Measurements from ENCODE around the gene NOP14. TPM values are rescaled to one million over a fixed set of nuclear protein-coding genes. Genes with fewer than 3 reads are reported as not detected.
A peak's percentile ranks its signal among the peaks of the same experiment; 100 is the strongest.

NOP14 gene
- total RNA-seq, result 10 to 100 TPM in 1 of 2 donors, 1 to 10 TPM in 1; 6.6 to 21.0 TPM

GRCh38 chr4:2963175-2963965 lies at the start of gene NOP14, which contains the start of gene GRK4:
NOP14 (minus strand) TSS chr4:2963406; CDS start chr4:2963319, 87 bp downstream.
GRK4 (plus strand) TSS chr4:2963571; CDS start chr4:2964071, 500 bp downstream.
- peak within 1 kb of the TSS; percentile 95 for H3K4me3 ChIP-seq
- TF ChIP-seq, protein P1, sequence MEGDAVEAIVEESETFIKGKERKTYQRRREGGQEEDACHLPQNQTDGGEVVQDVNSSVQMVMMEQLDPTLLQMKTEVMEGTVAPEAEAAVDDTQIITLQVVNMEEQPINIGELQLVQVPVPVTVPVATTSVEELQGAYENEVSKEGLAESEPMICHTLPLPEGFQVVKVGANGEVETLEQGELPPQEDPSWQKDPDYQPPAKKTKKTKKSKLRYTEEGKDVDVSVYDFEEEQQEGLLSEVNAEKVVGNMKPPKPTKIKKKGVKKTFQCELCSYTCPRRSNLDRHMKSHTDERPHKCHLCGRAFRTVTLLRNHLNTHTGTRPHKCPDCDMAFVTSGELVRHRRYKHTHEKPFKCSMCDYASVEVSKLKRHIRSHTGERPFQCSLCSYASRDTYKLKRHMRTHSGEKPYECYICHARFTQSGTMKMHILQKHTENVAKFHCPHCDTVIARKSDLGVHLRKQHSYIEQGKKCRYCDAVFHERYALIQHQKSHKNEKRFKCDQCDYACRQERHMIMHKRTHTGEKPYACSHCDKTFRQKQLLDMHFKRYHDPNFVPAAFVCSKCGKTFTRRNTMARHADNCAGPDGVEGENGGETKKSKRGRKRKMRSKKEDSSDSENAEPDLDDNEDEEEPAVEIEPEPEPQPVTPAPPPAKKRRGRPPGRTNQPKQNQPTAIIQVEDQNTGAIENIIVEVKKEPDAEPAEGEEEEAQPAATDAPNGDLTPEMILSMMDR (IDR thresholded peaks at IDR 0.05), result no peak
- DNase-seq (ENCODE audit: low spot score) (peak; percentile 88), ATAC-seq (ENCODE audit: insufficient number of reproducible peaks, low FRiP score, low read depth) (peak; percentile 93)
- peaks cover 15 to 34% of the 10 kb centered on the region in 2 donors for H3K4me1 ChIP-seq (ENCODE audit: control insufficient read depth in 1 of 2, low read depth in 2 of 2)
- no peaks in the 10 kb centered on the region for H3K9me3 ChIP-seq
- H3K27ac ChIP-seq, result peak within 1 kb of the TSS; percentile 66 to 84
- H3K36me3 ChIP-seq, result no peaks in the 10 kb centered on the region
- H3K27me3 ChIP-seq (replicated peaks; ENCODE audit: insufficient read depth), result no peaks in the 10 kb centered on the region

- H3K9me3 ChIP-seq, result no peaks in the 10 kb centered on the region
- H3K27me3 ChIP-seq (replicated peaks; ENCODE audit: insufficient read depth), result no peaks in the 10 kb centered on the region
- DNase-seq (ENCODE audit: low spot score), result no peak
- no peaks in the 10 kb centered on the region for H3K36me3 ChIP-seq
- ATAC-seq (ENCODE audit: insufficient number of reproducible peaks, low FRiP score, low read depth), result no peak
- peaks cover 6 to 11% of the 10 kb centered on the region in 2 donors for H3K4me1 ChIP-seq (ENCODE audit: control insufficient read depth in 1 of 2, low read depth in 2 of 2)
- peak overlapping the region in 1 of 2 donors; percentile 50 for H3K27ac ChIP-seq
- H3K4me3 ChIP-seq, result no peak overlapping the region
- TF ChIP-seq, protein P1 (IDR thresholded peaks at IDR 0.05), result no peak
Measured at GRCh38 chr4:3011456-3012220, 48.4 kb upstream of the NOP14 start.

GRCh38 chr4:3010998-3011397 lies 47.8 kb upstream of the NOP14 start:
- Histone ChIP-seq H3K27ac (peak overlapping the region in 1 of 2 donors; percentile 50), H3K27me3 (replicated peaks; ENCODE audit: insufficient read depth) (no peaks in the 10 kb centered on the region), H3K9me3 (no peaks in the 10 kb centered on the region), H3K36me3 (no peaks in the 10 kb centered on the region), H3K4me1 (ENCODE audit: control insufficient read depth in 1 of 2, low read depth in 2 of 2) (peaks cover 6 to 11% of the 10 kb centered on the region in 2 donors), H3K4me3 (no peak overlapping the region)
- DNase-seq (ENCODE audit: low spot score), result no peak
- peak; percentile 68 for ATAC-seq (ENCODE audit: insufficient number of reproducible peaks, low FRiP score, low read depth)
- TF ChIP-seq, protein P1 (IDR thresholded peaks at IDR 0.05), result no peak

- Histone ChIP-seq H3K27ac (peak overlapping the region in 1 of 2 donors; percentile 50), H3K4me1 (ENCODE audit: control insufficient read depth in 1 of 2, low read depth in 2 of 2) (peaks cover 6 to 11% of the 10 kb centered on the region in 2 donors), H3K4me3 (no peak overlapping the region), H3K36me3 (no peaks in the 10 kb centered on the region), H3K9me3 (no peaks in the 10 kb centered on the region), H3K27me3 (replicated peaks; ENCODE audit: insufficient read depth) (no peaks in the 10 kb centered on the region)
- TF ChIP-seq, protein P1 (IDR thresholded peaks at IDR 0.05), result no peak
- ATAC-seq (ENCODE audit: insufficient number of reproducible peaks, low FRiP score, low read depth) (no peak), DNase-seq (ENCODE audit: low spot score) (no peak)
Measured at GRCh38 chr4:3010577-3010976, 47.4 kb upstream of the NOP14 start.

- no peak for ATAC-seq (ENCODE audit: insufficient number of reproducible peaks, low FRiP score, low read depth)
- H3K4me3 ChIP-seq, result no peak overlapping the region
- peaks cover 6 to 11% of the 10 kb centered on the region in 2 donors for H3K4me1 ChIP-seq (ENCODE audit: control insufficient read depth in 1 of 2, low read depth in 2 of 2)
- no peaks in the 10 kb centered on the region for H3K27me3 ChIP-seq (replicated peaks; ENCODE audit: insufficient read depth)
- H3K27ac ChIP-seq, result no peak overlapping the region
- no peaks in the 10 kb centered on the region for H3K36me3 ChIP-seq
- TF ChIP-seq, protein P1 (IDR thresholded peaks at IDR 0.05), result no peak
- no peaks in the 10 kb centered on the region for H3K9me3 ChIP-seq
- no peak for DNase-seq (ENCODE audit: low spot score)
Measured at GRCh38 chr4:3009422-3009821, 46.2 kb upstream of the NOP14 start.

Data from thoracic aorta (tissue), 2 donors.